Caco-2 (cell line): ENCODE measurements around the gene NUP210L. TPM values are rescaled to one million over a fixed set of nuclear protein-coding genes. Genes with fewer than 3 reads are reported as not detected.

Experiments
- BruUV-seq: library from RNA; stranded (reverse); fragments of 400-500 nt; replicated peaks from 2 replicates; lab custom pipeline; 2021; lab: Mats Ljungman, UMichigan
- CTCF ChIA-PET: fragments of 300-600 bp; sonication (Branson Sonifier 250); formaldehyde crosslinking; loops from one replicate; lab custom pipeline; 2022; ENCODE audit warnings: antibody characterized with exemption; lab: Charles Lee
- POLR2A ChIA-PET: fragments of 300-600 bp; sonication (Branson Sonifier 250); formaldehyde crosslinking; loops from one replicate; lab custom pipeline; 2022; ENCODE audit warnings: antibody characterized with exemption; lab: Charles Lee
- DNase-seq, 2 experiments: peaks; one replicate each; pipeline versions ENCODE4 v3.0.0 to v3.0.0-alpha.2; 2020 to 2022
- H3K27me3 ChIP-seq: replicated peaks from 2 replicates; pipeline ENCODE4 v1.6.0; 2011; ENCODE audit warnings: low read length; ENCODE audit not compliant: control insufficient read depth, insufficient read depth
- H3K36me3 ChIP-seq: 2 replicates; pipeline ENCODE4 v1.5.1; 2011; ENCODE audit warnings: low read length; ENCODE audit not compliant: control insufficient read depth, insufficient read depth
- H3K4me1 ChIP-seq: fragments of 250-450 bp; sonication (Bioruptor Pico); 2 replicates; pipeline ENCODE4 v1.5.1; 2020; ENCODE audit warnings: mild to moderate bottlenecking
- H3K4me3 ChIP-seq: 2 replicates; pipeline ENCODE4 v1.5.1; 2011; ENCODE audit warnings: low read depth, mild to moderate bottlenecking, control low read depth, low read length
- H3K9me3 ChIP-seq: fragments of 250-450 bp; sonication (Bioruptor Pico); 2 replicates; pipeline ENCODE4 v1.5.1; 2020; ENCODE audit warnings: mild to moderate bottlenecking, moderate library complexity
- H3K27ac Mint-ChIP-seq: one replicate; pipeline ENCODE4 v1.8.0; 2022; ENCODE audit warnings: mixed read lengths; ENCODE audit not compliant: unreplicated experiment
- H3K27me3 Mint-ChIP-seq: one replicate; pipeline ENCODE4 v1.8.0; 2022; ENCODE audit warnings: mixed read lengths; ENCODE audit not compliant: insufficient read depth, unreplicated experiment
- H3K36me3 Mint-ChIP-seq: one replicate; pipeline ENCODE4 v1.8.0; 2022; ENCODE audit warnings: mild to moderate bottlenecking, mixed read lengths; ENCODE audit not compliant: insufficient read depth, unreplicated experiment
- H3K4me1 Mint-ChIP-seq: one replicate; pipeline ENCODE4 v1.8.0; 2022; ENCODE audit warnings: low read depth, mixed read lengths; ENCODE audit not compliant: unreplicated experiment
- H3K4me3 Mint-ChIP-seq: one replicate; pipeline ENCODE4 v1.8.0; 2022; ENCODE audit warnings: mild to moderate bottlenecking, moderate library complexity, mixed read lengths; ENCODE audit not compliant: unreplicated experiment
- H3K9me3 Mint-ChIP-seq: one replicate; pipeline ENCODE4 v1.8.0; 2022; ENCODE audit warnings: mixed read lengths; ENCODE audit not compliant: unreplicated experiment
- CTCF ChIP-seq, 2 experiments: fragments of 200-600 bp in 1 of 2; IDR thresholded peaks; 1 replicate in 1 of 2; 2 replicates in 1 of 2; pipeline versions ENCODE4 v1.5.1 to v1.8.0; 2011 to 2022; ENCODE audit warnings: antibody characterized with exemption in 1 of 2, control low read depth in 1 of 2, inconsistent platforms in 1 of 2, low read depth in 1 of 2, low read length in 1 of 2, mild to moderate bottlenecking in 1 of 2, moderate library complexity in 1 of 2; ENCODE audit not compliant: insufficient read depth in 1 of 2, severe bottlenecking in 1 of 2, unreplicated experiment in 1 of 2
- intact Hi-C: fragments of 100-400 bp; cut with micrococcal nuclease; formaldehyde crosslinking; loops from one replicate; pipeline ENCODE4 v1.10.0; 2022; ENCODE audit not compliant: unreplicated experiment
- total RNA-seq: library from RNA; stranded (reverse); gene quantifications from 2 replicates; pipeline ENCODE4 v1.2.3, GENCODE V29; 2022

Gene NUP210L
- total RNA-seq, 1 experiment from 2014 or later, result 0.07 TPM

- Mint-ChIP-seq H3K27ac (no peak within 1 kb of the TSS), H3K4me3 (no peak within 1 kb of the TSS), H3K9me3 (no peaks in the 10 kb centered on the region), H3K27me3 (no peaks in the 10 kb centered on the region), H3K36me3 (peaks cover 5% of the 10 kb centered on the region), H3K4me1 (peaks cover 12% of the 10 kb centered on the region)
- BruUV-seq, result no TSS peak
- TF ChIP-seq CTCF (IDR thresholded peaks at IDR 0.05; ENCODE audit: insufficient read depth in 1 of 2, low read depth in 1 of 2, low read length in 1 of 2, severe bottlenecking in 1 of 2, unreplicated experiment in 1 of 2), result no peak
- Histone ChIP-seq H3K4me3 (no peak within 1 kb of the TSS), H3K9me3 (no peaks in the 10 kb centered on the region), H3K36me3 (no peaks in the 10 kb centered on the region), H3K4me1 (peaks cover 16% of the 10 kb centered on the region), H3K27me3 (no peaks in the 10 kb centered on the region; the same call in none of the 2 replicates)
- intact Hi-C loops, result no loop called here
- POLR2A ChIA-PET, result interaction anchor here (1.0 kb wide), 1 partner anchor 28 kb away, joined by 3 read pairs; the partner anchor contains the start of gene UBAP2L
- no peak for DNase-seq
- CTCF ChIA-PET, result interaction anchor here (0.6 kb wide), 1 partner anchor 80 kb away, joined by 6 read pairs; no protein-coding TSS in a partner anchor
Measured at GRCh38 chr1:154191990-154192461, 37.2 kb upstream of the NUP210L start, which contains the start of gene TPM3. TPM3 (minus strand) TSS chr1:154192100; CDS start chr1:154192018, 82 bp downstream.

GRCh38 chr1:154190550-154190949 lies 35.7 kb upstream of the NUP210L start:
- POLR2A ChIA-PET, result no interaction called here
- no TSS peak for BruUV-seq
- intact Hi-C loops, result no loop called here

More at GRCh38 chr1:154190550-154190949, 35.7 kb upstream of the NUP210L start:
- peaks cover 6% of the 10 kb centered on the region for H3K36me3 Mint-ChIP-seq
- no peaks in the 10 kb centered on the region; the same call in none of the 2 replicates for H3K27me3 ChIP-seq
- no peak for DNase-seq
- TF ChIP-seq CTCF (IDR thresholded peaks at IDR 0.05; ENCODE audit: insufficient read depth in 1 of 2, low read depth in 1 of 2, low read length in 1 of 2, severe bottlenecking in 1 of 2, unreplicated experiment in 1 of 2), result no peak
- H3K36me3 ChIP-seq, result no peaks in the 10 kb centered on the region
- H3K9me3 Mint-ChIP-seq, result no peaks in the 10 kb centered on the region
- H3K4me1 Mint-ChIP-seq, result peaks cover 23% of the 10 kb centered on the region
- H3K27ac Mint-ChIP-seq, result no peak overlapping the region
- peaks cover 30% of the 10 kb centered on the region for H3K4me1 ChIP-seq
- no peak overlapping the region for H3K4me3 ChIP-seq
- CTCF ChIA-PET, result interaction anchor here (1.0 kb wide), 1 partner anchor 144 kb away, joined by 8 read pairs; no protein-coding TSS in a partner anchor
- H3K9me3 ChIP-seq, result no peaks in the 10 kb centered on the region
- no peak overlapping the region for H3K4me3 Mint-ChIP-seq
- H3K27me3 Mint-ChIP-seq, result no peaks in the 10 kb centered on the region
